Caco-2 (cell line): ENCODE data around the gene TMEM223. TPM values are rescaled to one million over a fixed set of nuclear protein-coding genes. Genes with fewer than 3 reads are reported as not detected.
A peak's percentile ranks its signal among the peaks of the same experiment; 100 is the strongest.

ENCODE experiments used
- BruUV-seq: library from RNA; stranded (reverse); fragments of 400-500 nt; replicated peaks from 2 replicates; lab custom pipeline; 2021; lab: Mats Ljungman, UMichigan
- CTCF ChIA-PET: fragments of 300-600 bp; sonication (Branson Sonifier 250); formaldehyde crosslinking; loops from one replicate; lab custom pipeline; 2022; ENCODE audit warnings: antibody characterized with exemption; lab: Charles Lee
- POLR2A ChIA-PET: fragments of 300-600 bp; sonication (Branson Sonifier 250); formaldehyde crosslinking; loops from one replicate; lab custom pipeline; 2022; ENCODE audit warnings: antibody characterized with exemption; lab: Charles Lee
- DNase-seq, 2 experiments: peaks; one replicate each; pipeline versions ENCODE4 v3.0.0 to v3.0.0-alpha.2; 2020 to 2022
- H3K27me3 ChIP-seq: replicated peaks from 2 replicates; pipeline ENCODE4 v1.6.0; 2011; ENCODE audit warnings: low read length; ENCODE audit not compliant: control insufficient read depth, insufficient read depth
- H3K36me3 ChIP-seq: 2 replicates; pipeline ENCODE4 v1.5.1; 2011; ENCODE audit warnings: low read length; ENCODE audit not compliant: control insufficient read depth, insufficient read depth
- H3K4me1 ChIP-seq: fragments of 250-450 bp; sonication (Bioruptor Pico); 2 replicates; pipeline ENCODE4 v1.5.1; 2020; ENCODE audit warnings: mild to moderate bottlenecking
- H3K4me3 ChIP-seq: 2 replicates; pipeline ENCODE4 v1.5.1; 2011; ENCODE audit warnings: low read depth, mild to moderate bottlenecking, control low read depth, low read length
- H3K9me3 ChIP-seq: fragments of 250-450 bp; sonication (Bioruptor Pico); 2 replicates; pipeline ENCODE4 v1.5.1; 2020; ENCODE audit warnings: mild to moderate bottlenecking, moderate library complexity
- H3K27ac Mint-ChIP-seq: one replicate; pipeline ENCODE4 v1.8.0; 2022; ENCODE audit warnings: mixed read lengths; ENCODE audit not compliant: unreplicated experiment
- H3K27me3 Mint-ChIP-seq: one replicate; pipeline ENCODE4 v1.8.0; 2022; ENCODE audit warnings: mixed read lengths; ENCODE audit not compliant: insufficient read depth, unreplicated experiment
- H3K36me3 Mint-ChIP-seq: one replicate; pipeline ENCODE4 v1.8.0; 2022; ENCODE audit warnings: mild to moderate bottlenecking, mixed read lengths; ENCODE audit not compliant: insufficient read depth, unreplicated experiment
- H3K4me1 Mint-ChIP-seq: one replicate; pipeline ENCODE4 v1.8.0; 2022; ENCODE audit warnings: low read depth, mixed read lengths; ENCODE audit not compliant: unreplicated experiment
- H3K4me3 Mint-ChIP-seq: one replicate; pipeline ENCODE4 v1.8.0; 2022; ENCODE audit warnings: mild to moderate bottlenecking, moderate library complexity, mixed read lengths; ENCODE audit not compliant: unreplicated experiment
- H3K9me3 Mint-ChIP-seq: one replicate; pipeline ENCODE4 v1.8.0; 2022; ENCODE audit warnings: mixed read lengths; ENCODE audit not compliant: unreplicated experiment
- intact Hi-C: fragments of 100-400 bp; cut with micrococcal nuclease; formaldehyde crosslinking; loops from one replicate; pipeline ENCODE4 v1.10.0; 2022; ENCODE audit not compliant: unreplicated experiment
- total RNA-seq: library from RNA; stranded (reverse); gene quantifications from 2 replicates; pipeline ENCODE4 v1.2.3, GENCODE V29; 2022
- TF ChIP-seq, protein P1 (sequence below), 2 experiments: fragments of 200-600 bp in 1 of 2; IDR thresholded peaks; 1 replicate in 1 of 2; 2 replicates in 1 of 2; pipeline versions ENCODE4 v1.5.1 to v1.8.0; 2011 to 2022; ENCODE audit warnings: antibody characterized with exemption in 1 of 2, control low read depth in 1 of 2, inconsistent platforms in 1 of 2, low read depth in 1 of 2, low read length in 1 of 2, mild to moderate bottlenecking in 1 of 2, moderate library complexity in 1 of 2; ENCODE audit not compliant: insufficient read depth in 1 of 2, severe bottlenecking in 1 of 2, unreplicated experiment in 1 of 2

Gene TMEM223
- total RNA-seq, 1 experiment from 2014 or later: 22.7 TPM

GRCh38 chr11:62757846-62758788 is 33.7 kb downstream of the TMEM223 start:
- ChIA-PET POLR2A (interaction anchor here (0.9 kb wide), 1 partner anchor 31 kb away, joined by 5 read pairs; the partner anchor contains the start of gene HNRNPUL2), CTCF (interaction anchor here (1.1 kb wide), 1 partner anchor 13 kb away, joined by 5 read pairs; the partner anchor contains the start of gene TAF6L)
- BruUV-seq: no TSS peak

GRCh38 chr11:62755086-62755615 is 36.7 kb downstream of the TMEM223 start:
- no peak overlapping the region for H3K27ac Mint-ChIP-seq
- intact Hi-C loops: no loop called here
- ChIA-PET CTCF (no interaction called here), POLR2A (interaction anchor here (0.6 to 2.1 kb wide), 2 partner anchors 27 to 614 kb away, joined by 7 to 71 read pairs; partner anchors contain the start of genes HNRNPUL2, SLC22A9 and TTC9C)
- no peaks in the 10 kb centered on the region for H3K27me3 ChIP-seq
- H3K4me1 ChIP-seq: peaks cover 9% of the 10 kb centered on the region; the same call in 1 of the 2 replicates
- H3K4me3 ChIP-seq: no peak overlapping the region
- peak overlapping the region; percentile 97 for H3K4me3 Mint-ChIP-seq
- no peak for DNase-seq
- no peaks in the 10 kb centered on the region for H3K27me3 Mint-ChIP-seq
- TF ChIP-seq, protein P1, sequence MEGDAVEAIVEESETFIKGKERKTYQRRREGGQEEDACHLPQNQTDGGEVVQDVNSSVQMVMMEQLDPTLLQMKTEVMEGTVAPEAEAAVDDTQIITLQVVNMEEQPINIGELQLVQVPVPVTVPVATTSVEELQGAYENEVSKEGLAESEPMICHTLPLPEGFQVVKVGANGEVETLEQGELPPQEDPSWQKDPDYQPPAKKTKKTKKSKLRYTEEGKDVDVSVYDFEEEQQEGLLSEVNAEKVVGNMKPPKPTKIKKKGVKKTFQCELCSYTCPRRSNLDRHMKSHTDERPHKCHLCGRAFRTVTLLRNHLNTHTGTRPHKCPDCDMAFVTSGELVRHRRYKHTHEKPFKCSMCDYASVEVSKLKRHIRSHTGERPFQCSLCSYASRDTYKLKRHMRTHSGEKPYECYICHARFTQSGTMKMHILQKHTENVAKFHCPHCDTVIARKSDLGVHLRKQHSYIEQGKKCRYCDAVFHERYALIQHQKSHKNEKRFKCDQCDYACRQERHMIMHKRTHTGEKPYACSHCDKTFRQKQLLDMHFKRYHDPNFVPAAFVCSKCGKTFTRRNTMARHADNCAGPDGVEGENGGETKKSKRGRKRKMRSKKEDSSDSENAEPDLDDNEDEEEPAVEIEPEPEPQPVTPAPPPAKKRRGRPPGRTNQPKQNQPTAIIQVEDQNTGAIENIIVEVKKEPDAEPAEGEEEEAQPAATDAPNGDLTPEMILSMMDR (IDR thresholded peaks at IDR 0.05; ENCODE audit: insufficient read depth in 1 of 2, low read depth in 1 of 2, low read length in 1 of 2, severe bottlenecking in 1 of 2, unreplicated experiment in 1 of 2): no peak
- H3K9me3 ChIP-seq: no peaks in the 10 kb centered on the region
- peaks cover 3% of the 10 kb centered on the region for H3K36me3 ChIP-seq
- peaks cover 23% of the 10 kb centered on the region for H3K36me3 Mint-ChIP-seq
- no peaks in the 10 kb centered on the region for H3K4me1 Mint-ChIP-seq
- no peaks in the 10 kb centered on the region for H3K9me3 Mint-ChIP-seq
- BruUV-seq: TSS peak; percentile 52

More at GRCh38 chr11:62757846-62758788, 33.7 kb downstream of the TMEM223 start:
- H3K27me3 ChIP-seq: no peaks in the 10 kb centered on the region
- no peaks in the 10 kb centered on the region for H3K9me3 ChIP-seq
- H3K27me3 Mint-ChIP-seq: no peaks in the 10 kb centered on the region
- H3K36me3 ChIP-seq: no peaks in the 10 kb centered on the region
- peaks cover 13% of the 10 kb centered on the region; the same call in 1 of the 2 replicates for H3K4me1 ChIP-seq
- H3K36me3 Mint-ChIP-seq: peaks cover 28% of the 10 kb centered on the region
- H3K4me3 Mint-ChIP-seq: no peak overlapping the region
- no peak overlapping the region for H3K27ac Mint-ChIP-seq
- intact Hi-C loops: no loop called here
- no peak for DNase-seq
- H3K4me3 ChIP-seq: no peak overlapping the region
- no peaks in the 10 kb centered on the region for H3K9me3 Mint-ChIP-seq
- TF ChIP-seq, protein P1 (IDR thresholded peaks at IDR 0.05; ENCODE audit: insufficient read depth in 1 of 2, low read depth in 1 of 2, low read length in 1 of 2, severe bottlenecking in 1 of 2, unreplicated experiment in 1 of 2): no peak
- H3K4me1 Mint-ChIP-seq: peaks cover 13% of the 10 kb centered on the region
